GM19240 (cell line): ENCODE data around the gene HK2.
"Not testable (repeated sequence)": the region's sequence is repeated elsewhere in the genome, so short reads cannot be mapped to it uniquely, and the experiment has no call there.

Experiments used
- DNase-seq: peaks from one replicate; pipeline ENCODE4 v3.0.0; 2011; ENCODE audit warnings: low spot score; ENCODE audit not compliant: insufficient read length

HK2 gene

DNA sequence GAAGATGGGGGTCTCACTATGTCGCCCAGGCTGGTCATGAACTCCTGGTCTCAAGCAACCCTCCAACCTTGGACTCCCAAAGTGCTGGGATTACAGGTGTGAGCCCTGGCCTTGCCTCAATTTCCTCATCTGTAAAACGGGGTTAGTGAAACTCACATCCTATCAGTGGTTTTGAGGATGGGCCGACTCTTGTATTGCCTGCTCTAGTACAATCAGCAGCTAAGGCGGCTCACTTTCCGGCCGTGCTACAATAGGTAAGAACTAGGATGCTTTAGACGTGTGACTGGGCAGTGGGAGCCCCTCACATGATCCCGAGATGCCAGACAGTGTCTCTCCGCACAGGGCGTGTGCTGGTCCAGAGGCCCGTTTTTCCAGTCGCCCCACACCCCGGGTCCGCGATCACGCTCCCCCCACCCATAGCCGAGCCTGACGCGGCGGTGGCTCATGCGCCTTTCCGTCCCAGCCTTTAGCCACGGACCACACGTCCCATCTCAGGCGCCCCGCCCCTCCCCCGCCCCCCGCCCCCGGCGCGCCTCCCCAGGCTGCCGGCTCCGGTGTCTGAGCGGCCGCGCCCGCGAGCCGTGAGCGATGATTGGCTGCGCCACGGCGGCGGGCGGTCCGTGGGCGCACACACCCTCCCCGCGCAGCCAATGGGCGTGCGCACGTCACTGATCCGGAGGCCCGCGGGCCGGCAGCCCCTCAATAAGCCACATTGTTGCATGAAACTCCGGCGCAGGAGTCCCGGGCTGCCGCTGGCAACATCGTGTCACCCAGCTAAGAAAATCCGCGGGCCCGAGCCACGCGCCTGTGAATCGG lies at the start of gene HK2:
Gene HK2, plus strand, starts transcription at position 710 of the 816 bp plus-strand sequence. CDS start 454 bp downstream, outside the sequence.
- peak; percentile 91 for DNase-seq

DNA sequence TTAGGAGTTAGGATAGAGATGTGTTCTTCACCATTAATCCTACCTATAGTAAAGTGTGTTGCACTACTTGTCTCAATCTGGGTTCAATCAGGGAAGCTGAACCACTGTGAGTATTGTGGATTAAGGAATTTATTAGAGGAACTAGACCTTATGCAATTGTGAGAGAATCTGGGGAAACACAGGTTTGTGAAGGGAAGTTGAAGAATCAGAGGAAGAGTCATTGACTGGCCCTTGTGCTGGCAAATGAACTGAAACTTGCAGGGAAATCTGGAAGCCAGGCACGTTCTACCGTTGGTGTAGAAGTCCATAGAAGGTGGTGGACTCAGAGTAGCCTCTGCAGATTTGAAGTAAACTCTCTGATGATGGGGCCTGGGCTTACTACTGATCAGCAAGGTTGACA lies 44.7 kb upstream of the HK2 start:
- DNase-seq = no peak

DNA sequence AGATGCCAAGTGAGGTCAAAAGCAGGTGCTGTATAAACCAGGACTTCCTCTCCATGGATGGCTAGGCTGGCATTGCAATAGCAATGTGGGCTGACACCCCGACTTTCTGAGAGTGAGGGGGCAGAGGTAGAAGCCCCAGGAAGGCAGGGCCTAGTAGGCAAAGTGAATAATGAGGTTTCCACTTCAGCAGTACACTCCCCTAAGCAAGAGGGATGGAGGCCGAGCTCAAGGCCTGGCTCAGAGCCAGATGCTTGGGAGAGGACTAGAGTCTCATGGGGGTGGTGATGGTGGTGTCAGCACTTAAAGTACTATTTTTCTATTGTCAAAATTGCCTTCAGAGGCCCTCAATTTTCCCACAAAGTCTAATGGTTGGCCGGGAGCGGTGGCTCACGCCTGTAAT lies 41.6 kb upstream of the HK2 start:
- no peak for DNase-seq

GRCh38 chr2:74794878-74795277 lies 39.0 kb upstream of the HK2 start:
- not testable (repeated sequence) for DNase-seq

GRCh38 chr2:74806355-74806839 lies 27.5 kb upstream of the HK2 start:
- DNase-seq = no peak

GRCh38 chr2:74806920-74807319 lies 27.0 kb upstream of the HK2 start:
- DNase-seq = no peak

DNA sequence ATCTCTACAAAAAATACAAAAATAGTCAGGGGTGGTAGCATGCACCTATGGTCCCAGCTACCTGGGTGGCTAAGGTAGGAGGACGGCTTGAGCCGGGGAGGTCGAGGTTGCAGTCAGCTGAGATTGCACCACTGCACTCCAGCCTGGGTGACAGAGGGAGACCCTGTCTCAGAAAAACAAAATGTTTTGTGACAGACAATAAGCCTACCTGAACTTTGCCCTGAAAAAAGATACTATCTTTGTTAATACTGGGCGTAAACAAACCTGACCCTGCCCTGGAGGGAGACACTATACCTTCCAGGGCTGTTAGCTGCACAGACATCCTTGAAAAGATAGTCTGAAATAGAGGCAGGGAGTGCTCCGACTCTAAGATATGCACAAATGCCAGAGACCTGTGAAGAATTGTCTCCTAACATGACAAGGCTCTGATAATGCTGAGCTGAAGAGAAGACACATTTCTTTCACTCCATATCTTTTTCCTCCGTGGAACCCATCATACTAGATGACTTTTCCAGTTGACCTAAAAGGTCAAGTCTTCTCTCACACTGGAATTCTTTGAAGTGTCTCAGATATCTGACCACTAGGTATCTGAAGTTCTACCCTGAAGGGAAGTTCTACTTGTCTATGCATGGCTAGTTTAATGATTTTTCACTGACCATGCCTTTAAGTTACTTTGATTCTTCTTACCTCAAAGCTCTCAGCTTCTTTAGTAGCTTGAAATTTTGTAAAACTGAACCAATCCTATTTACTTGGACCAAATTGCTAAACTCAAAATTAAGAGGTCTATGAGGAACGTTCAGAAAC lies 20.9 kb upstream of the HK2 start:
- no peak for DNase-seq

GRCh38 chr2:74814102-74814501 lies 19.8 kb upstream of the HK2 start:
- DNase-seq = no peak

GRCh38 chr2:74815941-74816340 lies 18.0 kb upstream of the HK2 start:
- no peak for DNase-seq

DNA sequence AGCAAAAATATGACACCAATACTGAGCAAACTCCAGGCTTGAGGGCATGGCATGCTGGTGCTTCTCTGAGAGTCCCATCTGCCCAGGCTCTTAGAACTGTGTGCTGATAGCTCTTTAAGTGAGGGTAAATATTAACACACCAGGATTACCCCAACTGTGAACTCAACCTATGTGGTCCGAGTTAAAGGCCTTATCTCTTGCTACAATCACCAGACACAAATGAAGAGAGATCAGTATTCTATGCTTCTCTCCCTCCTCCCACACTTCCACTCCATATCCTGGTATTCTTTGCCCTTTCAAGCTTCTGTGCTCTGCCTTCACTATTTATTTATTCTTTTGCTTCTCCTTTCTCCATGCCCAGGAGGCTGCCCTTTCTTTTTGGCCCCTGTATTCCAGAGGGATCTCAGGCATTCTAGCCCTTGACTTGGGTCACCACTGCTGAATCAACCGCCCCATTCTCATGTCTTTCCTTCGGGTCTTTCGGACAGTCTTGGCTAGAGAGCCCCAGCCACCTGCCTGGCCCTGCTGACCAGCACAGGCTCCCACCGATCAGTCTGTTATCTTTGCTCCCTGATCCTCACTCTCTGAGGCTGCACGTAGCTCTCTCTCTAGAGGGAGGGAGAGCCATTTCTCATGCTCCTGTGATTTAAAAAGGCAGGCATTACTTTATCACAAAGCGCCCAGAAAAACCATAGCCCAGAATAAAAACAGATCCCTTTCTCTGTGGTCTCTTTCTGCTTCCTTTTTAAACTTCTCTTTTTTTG lies 17.2 kb upstream of the HK2 start:
- no peak for DNase-seq

DNA sequence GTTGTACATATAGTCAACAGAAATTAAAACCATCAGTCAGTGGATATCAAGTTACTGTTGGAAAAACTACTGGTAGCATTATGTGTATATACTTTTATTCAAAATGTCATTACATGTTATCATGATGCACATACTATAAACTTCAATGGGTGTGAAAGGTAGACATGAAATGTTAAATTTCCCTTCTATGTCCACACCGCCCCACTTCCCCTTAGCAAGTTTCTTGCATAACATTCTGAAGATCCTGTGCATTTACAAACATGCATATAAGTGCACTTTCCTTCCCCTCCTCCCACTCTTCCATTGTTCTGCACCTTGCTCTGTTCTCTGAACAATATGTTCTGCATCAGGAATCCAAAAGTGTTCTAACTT lies 16.6 kb upstream of the HK2 start:
- DNase-seq = no peak

GRCh38 chr2:74819702-74820101 lies 14.2 kb upstream of the HK2 start:
- DNase-seq = no peak

GRCh38 chr2:74821177-74822126 lies 12.5 kb upstream of the HK2 start:
- DNase-seq = no peak

DNA sequence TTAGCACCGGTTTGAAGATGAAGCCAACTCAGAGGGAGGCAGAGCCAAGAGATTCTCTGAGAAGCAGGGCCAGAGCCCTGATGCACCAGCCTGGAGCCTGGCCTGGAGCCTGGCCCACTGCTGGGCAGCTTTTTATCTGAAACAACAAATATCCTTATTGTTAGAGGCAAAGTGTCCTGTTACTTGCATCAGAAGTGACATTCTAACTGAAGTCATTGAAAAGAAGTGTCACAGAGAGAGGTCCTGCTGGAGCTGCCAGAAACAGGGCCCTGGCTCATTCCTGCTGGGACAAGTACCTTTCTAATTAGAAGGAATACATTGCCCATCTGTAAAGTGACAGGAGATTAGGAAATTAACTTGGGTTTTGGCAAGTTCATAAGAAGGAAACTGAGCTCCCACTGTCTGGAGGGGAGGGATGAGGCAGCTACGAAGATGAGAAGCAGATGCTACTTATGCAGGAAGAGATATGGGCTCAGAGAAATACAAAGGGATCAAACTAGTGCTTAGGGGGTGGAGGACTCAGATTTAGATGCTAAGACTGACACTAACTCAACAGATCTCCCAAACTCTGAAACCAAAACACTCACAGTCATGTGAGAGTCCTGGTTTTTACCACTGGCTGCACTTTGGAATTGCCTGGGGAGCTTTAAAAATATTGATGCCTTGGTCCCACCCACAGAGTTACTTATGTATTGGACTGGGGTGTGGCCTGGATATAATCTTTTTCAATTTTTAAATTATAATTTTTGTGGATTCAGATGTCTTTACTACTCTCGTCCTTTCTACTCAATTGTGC lies 11.0 kb upstream of the HK2 start:
- no peak for DNase-seq

- DNase-seq = no peak
Observed at GRCh38 chr2:74824679-74825078, 9.2 kb upstream of the HK2 start.

- no peak for DNase-seq
Observed at GRCh38 chr2:74828543-74828942, 5.4 kb upstream of the HK2 start.

DNA sequence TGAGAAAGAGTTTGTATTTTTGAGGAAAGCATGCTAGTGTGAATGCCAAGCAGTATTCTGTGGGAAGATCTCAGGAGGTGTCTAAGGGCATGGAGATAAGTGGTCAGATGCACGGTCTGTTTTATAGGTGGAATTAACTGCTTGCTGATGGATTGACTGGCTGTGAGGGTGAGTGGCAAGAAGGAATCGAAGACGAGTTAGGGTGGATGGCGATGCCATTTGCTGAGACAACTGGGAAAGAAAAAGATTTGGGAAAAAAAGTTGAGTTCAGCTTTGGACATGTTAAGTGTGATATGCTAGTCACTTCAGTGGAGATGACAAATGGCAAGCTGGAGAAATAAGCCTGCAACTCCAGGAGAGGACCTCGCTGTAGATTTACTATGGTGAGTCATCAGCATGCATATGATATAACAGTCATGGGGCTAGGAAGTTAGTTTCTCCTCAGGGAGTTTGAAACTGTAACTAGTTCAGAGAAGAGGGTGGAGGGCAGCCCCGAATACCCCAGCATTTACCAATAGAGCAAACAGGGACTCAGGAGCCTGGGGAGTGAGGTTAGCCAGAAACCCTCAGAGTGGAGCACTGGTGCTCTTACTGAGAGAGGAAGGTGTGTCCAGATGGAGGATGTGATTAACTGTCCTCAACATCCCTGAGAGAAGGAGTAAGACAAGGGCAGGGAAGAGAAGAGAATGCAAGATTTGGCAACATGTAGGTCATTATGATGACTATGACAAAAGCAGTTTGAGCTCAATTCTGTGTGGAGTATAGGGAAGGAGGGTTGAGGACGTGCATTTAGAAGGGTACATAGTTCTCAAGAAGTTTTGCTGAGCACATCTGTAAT lies 2.0 kb upstream of the HK2 start:
- DNase-seq = no peak

GRCh38 chr2:74834234-74834791 lies 386 bp downstream of the HK2 start:
- DNase-seq = not testable (repeated sequence)
